K562 (cell line): ENCODE data around the gene MACROD2. TPM values are rescaled to one million over a fixed set of nuclear protein-coding genes. Genes with fewer than 3 reads are reported as not detected.

Experiments
- CTBP1 ChIP-seq: fragments of 450-650 bp; IDR thresholded peaks from 2 replicates; pipeline ENCODE4 v1.6.1; 2016; ENCODE audit warnings: borderline replicate concordance
- TEAD4 ChIP-seq, 2 experiments: sonication (generic) in 1 of 2; formaldehyde crosslinking in 1 of 2; IDR thresholded peaks; 2 replicates each; pipeline versions ENCODE4 v1.6.1 to v1.8.0; 2012 to 2022; ENCODE audit warnings: borderline replicate concordance in 1 of 2, inconsistent platforms in 1 of 2, low read length in 1 of 2, mild to moderate bottlenecking in 1 of 2, missing genetic modification reagents in 1 of 2
- ZNF140 ChIP-seq: fragments of 250-450 bp; sonication (Bioruptor Pico); IDR thresholded peaks from 2 replicates; pipeline ENCODE4 v1.8.0; 2021; ENCODE audit warnings: moderate library complexity, mild to moderate bottlenecking, inconsistent platforms
- polyA plus RNA-seq, 8 experiments: library from polyadenylated mRNA; depleted of rRNA in 4 of 8; stranded (reverse) in 5 of 8; unstranded in 3 of 8; fragments of >200 nt; fragmentation: Nextera tagmentation in 2 of 8; fragmentation: Illumina TruSeq in 1 of 8; extraction: Ambion mirVana in 2 of 8; extraction: Trizol in 1 of 8; gene quantifications; 2 replicates each; pipeline versions ENCODE4 v1.2.1 to v1.2.3, GENCODE V29; 2011 to 2014; ENCODE audit warnings: inconsistent platforms in 1 of 8, missing spikeins in 1 of 8
- total RNA-seq, 7 experiments: library from RNA; depleted of rRNA in 6 of 7; stranded (reverse); fragments of >200 nt in 6 of 7; fragmentation: Illumina TruSeq in 2 of 7; extraction: Trizol in 2 of 7; gene quantifications; 2 replicates each; pipeline versions ENCODE4 v1.2.1 to v1.2.3, GENCODE V29; 2011 to 2021; ENCODE audit warnings: low replicate concordance in 1 of 7
- TF ChIP-seq, protein P1 (sequence below), 2 experiments: fragments of 450-650 bp in 1 of 2; sonication (generic) in 1 of 2; formaldehyde crosslinking in 1 of 2; IDR thresholded peaks; 2 replicates each; pipeline versions ENCODE4 v1.7.1 to v1.9.0; 2016 to 2022; ENCODE audit warnings: inconsistent platforms in 1 of 2, mild to moderate bottlenecking in 1 of 2, missing genetic modification reagents in 1 of 2
- TF ChIP-seq, protein P2 (sequence below): fragments of 450-650 bp; conservative IDR thresholded peaks from 2 replicates; pipeline ENCODE4 v1.6.1; 2016; ENCODE audit warnings: missing genetic modification characterization, low read depth, mild to moderate bottlenecking, control low read depth, missing compliant biosample characterization

MACROD2 gene
- total and polyA plus RNA-seq, 9 of the 15 experiments (the other 6 are each of a cell fraction or from before 2014, with no cell fraction given) = not detected

DNA sequence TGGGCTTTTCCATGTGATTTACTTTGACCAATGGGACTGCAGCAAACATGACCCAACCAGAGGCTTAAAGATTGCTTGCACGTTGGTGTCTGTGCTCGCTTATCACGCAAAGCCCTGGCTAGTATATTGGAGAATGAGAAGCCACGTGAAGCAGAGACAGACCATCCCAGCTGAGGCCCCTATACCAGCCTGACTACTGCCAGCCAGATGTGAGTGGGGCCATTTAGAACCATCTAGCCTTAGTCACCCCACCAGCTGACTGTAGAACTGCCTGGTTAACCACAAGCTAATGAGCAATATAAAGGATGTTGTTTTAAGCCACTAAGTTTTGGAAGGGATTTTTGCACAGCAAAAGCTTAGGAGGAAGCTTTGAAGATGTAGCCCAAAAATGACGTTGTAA, 74.5 kb downstream of the MACROD2 start (continued):
- TF ChIP-seq, protein P1, sequence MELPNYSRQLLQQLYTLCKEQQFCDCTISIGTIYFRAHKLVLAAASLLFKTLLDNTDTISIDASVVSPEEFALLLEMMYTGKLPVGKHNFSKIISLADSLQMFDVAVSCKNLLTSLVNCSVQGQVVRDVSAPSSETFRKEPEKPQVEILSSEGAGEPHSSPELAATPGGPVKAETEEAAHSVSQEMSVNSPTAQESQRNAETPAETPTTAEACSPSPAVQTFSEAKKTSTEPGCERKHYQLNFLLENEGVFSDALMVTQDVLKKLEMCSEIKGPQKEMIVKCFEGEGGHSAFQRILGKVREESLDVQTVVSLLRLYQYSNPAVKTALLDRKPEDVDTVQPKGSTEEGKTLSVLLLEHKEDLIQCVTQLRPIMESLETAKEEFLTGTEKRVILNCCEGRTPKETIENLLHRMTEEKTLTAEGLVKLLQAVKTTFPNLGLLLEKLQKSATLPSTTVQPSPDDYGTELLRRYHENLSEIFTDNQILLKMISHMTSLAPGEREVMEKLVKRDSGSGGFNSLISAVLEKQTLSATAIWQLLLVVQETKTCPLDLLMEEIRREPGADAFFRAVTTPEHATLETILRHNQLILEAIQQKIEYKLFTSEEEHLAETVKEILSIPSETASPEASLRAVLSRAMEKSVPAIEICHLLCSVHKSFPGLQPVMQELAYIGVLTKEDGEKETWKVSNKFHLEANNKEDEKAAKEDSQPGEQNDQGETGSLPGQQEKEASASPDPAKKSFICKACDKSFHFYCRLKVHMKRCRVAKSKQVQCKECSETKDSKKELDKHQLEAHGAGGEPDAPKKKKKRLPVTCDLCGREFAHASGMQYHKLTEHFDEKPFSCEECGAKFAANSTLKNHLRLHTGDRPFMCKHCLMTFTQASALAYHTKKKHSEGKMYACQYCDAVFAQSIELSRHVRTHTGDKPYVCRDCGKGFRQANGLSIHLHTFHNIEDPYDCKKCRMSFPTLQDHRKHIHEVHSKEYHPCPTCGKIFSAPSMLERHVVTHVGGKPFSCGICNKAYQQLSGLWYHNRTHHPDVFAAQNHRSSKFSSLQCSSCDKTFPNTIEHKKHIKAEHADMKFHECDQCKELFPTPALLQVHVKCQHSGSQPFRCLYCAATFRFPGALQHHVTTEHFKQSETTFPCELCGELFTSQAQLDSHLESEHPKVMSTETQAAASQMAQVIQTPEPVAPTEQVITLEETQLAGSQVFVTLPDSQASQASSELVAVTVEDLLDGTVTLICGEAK (IDR thresholded peaks at IDR 0.05) = no peak
- TF ChIP-seq, protein P1 (CRISPR knock-in tag; IDR thresholded peaks at IDR 0.05) = no peak
- no peak for TF ChIP-seq ZNF140
- TF ChIP-seq, protein P2, sequence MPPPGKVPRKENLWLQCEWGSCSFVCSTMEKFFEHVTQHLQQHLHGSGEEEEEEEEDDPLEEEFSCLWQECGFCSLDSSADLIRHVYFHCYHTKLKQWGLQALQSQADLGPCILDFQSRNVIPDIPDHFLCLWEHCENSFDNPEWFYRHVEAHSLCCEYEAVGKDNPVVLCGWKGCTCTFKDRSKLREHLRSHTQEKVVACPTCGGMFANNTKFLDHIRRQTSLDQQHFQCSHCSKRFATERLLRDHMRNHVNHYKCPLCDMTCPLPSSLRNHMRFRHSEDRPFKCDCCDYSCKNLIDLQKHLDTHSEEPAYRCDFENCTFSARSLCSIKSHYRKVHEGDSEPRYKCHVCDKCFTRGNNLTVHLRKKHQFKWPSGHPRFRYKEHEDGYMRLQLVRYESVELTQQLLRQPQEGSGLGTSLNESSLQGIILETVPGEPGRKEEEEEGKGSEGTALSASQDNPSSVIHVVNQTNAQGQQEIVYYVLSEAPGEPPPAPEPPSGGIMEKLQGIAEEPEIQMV (tag) = no peak
- no peak for TF ChIP-seq TEAD4 (IDR thresholded peaks at IDR 0.05; ENCODE audit: low read length)
- no peak for TF ChIP-seq TEAD4 (CRISPR knock-in tag; IDR thresholded peaks at IDR 0.05; ENCODE audit: borderline replicate concordance)
- no peak for TF ChIP-seq CTBP1
